ENCODE data around the gene ATP5F1C.

GRCh38 chr10:7766241-7766640 is 21.7 kb upstream of the ATP5F1C start:
- no peak for TF ChIP-seq EZH2 (IDR thresholded peaks at IDR 0.05; ENCODE audit: borderline replicate concordance, insufficient read depth, low read depth, low read length, poor library complexity, severe bottlenecking)
- no peak for TF ChIP-seq CTCF (IDR thresholded peaks at IDR 0.05)
